Measurements from ENCODE around the gene PSMD3.

- TF ChIP-seq CTCF (IDR thresholded peaks at IDR 0.05 in 4 of 5, conservative IDR thresholded peaks at IDR 0.05 in 1 of 5) (peak in 1 of 5 experiments; percentile 6), POLR2A (IDR thresholded peaks at IDR 0.05) (peak; percentile 73 to 85)
Observed at GRCh38 chr17:40015005-40015997, 34.7 kb downstream of the PSMD3 start, which contains the start of gene CSF3.

Measured in gastrocnemius medialis (tissue), 4 donors.